Measurements from ENCODE around the gene SLX4IP.

- TF ChIP-seq CTCF (IDR thresholded peaks at IDR 0.05) = no peak
- TF ChIP-seq POLR2A (IDR thresholded peaks at IDR 0.05) = no peak
- no peak for TF ChIP-seq POLR2AphosphoS5 (IDR thresholded peaks at IDR 0.05)
Observed at GRCh38 chr20:10637031-10637559, 202.0 kb downstream of the SLX4IP start.

Data from prostate gland (tissue), 2 donors.